NCI-H2171 (cell line): ENCODE results near the gene PDIA6.
"Not testable (repeated sequence)": the region's sequence is repeated elsewhere in the genome, so short reads cannot be mapped to it uniquely, and the experiment has no call there.

Experiments used
- DNase-seq: peaks from one replicate; lab custom pipeline; 2025; lab: John Stamatoyannopoulos, UW

PDIA6 gene

GRCh38 chr2:10833021-10833420 lies 20.4 kb upstream of the PDIA6 start:
- DNase-seq: no peak

DNA sequence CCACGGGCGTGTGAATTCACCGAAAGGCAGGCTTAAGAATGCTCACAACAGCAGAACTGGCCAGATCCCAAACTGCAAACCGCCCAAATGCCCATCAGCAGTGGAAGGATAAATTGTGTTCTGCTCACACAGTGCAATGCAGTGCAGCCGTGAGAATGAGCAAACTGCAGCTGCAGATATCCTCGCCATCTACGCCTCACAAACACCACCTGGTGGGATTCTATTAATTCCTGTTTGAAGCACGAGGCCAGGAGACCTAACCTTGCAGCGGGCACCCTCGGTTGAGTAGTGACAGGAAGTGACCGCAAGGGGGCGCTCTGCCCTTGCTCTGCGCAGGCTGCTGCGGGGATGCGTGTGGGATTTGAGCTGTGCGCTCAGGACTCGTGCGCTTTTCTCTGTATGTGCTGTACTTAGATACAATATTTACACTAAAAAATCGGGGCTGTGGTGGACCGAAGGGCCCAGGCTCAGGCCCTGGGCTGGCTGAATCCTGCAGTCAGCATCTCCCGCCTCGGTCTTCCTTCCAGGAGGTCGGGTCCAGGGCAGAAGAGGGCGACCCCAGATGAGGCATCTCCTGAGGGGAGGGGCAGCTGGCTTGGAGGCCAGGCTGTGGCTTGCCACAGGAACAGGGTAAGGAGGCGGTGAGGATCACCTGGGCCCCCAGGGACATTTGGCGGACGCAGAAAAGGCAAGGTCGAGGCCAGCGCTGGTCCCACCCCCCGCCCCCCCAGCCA lies 19.8 kb upstream of the PDIA6 start:
- peak; percentile 91 for DNase-seq

GRCh38 chr2:10831400-10831985 lies 18.9 kb upstream of the PDIA6 start:
- no peak for DNase-seq

DNA sequence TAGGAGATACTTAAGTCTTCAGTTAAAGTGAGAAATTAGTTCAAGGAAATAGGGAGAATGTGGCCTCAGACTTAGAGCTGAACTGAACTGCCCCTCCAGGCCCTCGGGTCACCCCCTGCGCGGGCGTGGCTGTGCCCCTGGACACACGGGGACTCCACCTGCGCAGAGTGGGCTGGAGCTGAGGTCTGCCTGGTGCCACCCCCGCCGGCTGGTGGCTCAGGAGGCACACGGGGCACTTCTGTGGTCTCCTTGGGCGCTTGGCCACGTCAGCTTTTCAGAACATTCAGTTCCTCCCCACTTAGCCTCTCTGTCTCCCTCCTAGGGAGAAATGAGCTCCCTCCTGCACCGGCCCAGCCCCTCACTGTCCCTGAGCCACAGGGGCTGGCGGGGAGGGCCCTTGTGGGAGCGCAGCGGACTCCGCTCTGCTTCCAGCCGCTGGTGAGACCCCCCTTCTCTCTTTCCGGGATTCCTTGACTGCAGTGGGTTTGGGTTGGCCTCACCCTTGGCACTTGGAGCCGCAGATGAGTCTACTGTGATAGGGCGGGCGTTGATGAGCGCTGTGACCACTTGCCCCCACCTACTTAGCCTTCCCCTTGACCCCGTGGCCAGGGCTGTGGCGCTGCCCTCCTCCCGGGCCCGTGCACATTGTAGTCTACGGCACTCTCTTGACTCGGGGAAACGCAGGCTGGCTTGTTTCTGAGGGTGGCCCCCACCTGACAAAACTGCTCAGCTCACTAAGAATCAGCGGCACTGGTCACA lies 18.2 kb upstream of the PDIA6 start:
- DNase-seq: no peak

DNA sequence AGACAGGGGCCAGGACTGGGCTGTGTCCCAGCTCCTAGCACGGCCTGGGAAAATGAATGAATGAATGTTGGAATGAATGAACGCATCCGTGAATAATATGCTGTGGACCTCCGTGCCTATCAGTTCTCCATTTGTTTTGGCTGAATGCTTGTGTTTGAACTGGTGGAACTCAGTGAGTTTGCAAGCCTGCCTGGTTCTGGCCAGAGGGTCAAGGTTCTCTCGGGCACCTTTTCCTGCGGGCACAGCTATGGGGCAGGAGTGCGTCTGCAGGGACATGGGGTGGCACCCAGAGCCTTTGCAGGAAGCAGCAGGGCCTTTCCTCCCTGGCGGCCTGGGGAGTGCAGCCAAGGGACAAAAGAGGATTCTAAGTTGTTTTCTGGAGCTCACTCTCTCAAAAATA lies 17.6 kb upstream of the PDIA6 start:
- DNase-seq: no peak

DNA sequence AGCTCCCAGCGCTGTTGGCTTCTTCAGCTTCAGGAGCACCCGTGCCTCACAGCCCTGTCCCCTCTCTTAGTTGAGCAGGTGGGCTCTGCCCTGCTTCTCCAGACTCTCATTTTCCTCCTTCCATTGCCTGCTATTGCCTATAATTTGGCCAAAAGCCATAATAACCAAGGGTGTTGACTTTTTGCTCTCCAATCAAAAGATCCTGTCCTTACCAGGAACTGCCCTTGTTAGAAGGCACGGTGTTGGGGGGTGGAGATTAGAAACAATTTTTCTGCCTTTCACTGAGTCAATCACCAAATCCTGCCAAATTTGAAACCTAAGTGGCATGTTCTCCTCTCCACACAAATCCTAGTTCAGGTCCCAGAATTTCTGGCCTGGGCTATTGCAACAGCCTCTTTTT lies 16.7 kb upstream of the PDIA6 start:
- no peak for DNase-seq

- no peak for DNase-seq
Observed at GRCh38 chr2:10828346-10828745, 15.8 kb upstream of the PDIA6 start.

GRCh38 chr2:10826625-10827024 lies 14.0 kb upstream of the PDIA6 start:
- DNase-seq: no peak

GRCh38 chr2:10826026-10826425 lies 13.4 kb upstream of the PDIA6 start:
- no peak for DNase-seq

GRCh38 chr2:10824191-10824590 lies 11.6 kb upstream of the PDIA6 start:
- DNase-seq: no peak

- DNase-seq: no peak
Observed at GRCh38 chr2:10820978-10821695, 8.6 kb upstream of the PDIA6 start.

GRCh38 chr2:10820562-10820961 lies 8.0 kb upstream of the PDIA6 start:
- DNase-seq: no peak

DNA sequence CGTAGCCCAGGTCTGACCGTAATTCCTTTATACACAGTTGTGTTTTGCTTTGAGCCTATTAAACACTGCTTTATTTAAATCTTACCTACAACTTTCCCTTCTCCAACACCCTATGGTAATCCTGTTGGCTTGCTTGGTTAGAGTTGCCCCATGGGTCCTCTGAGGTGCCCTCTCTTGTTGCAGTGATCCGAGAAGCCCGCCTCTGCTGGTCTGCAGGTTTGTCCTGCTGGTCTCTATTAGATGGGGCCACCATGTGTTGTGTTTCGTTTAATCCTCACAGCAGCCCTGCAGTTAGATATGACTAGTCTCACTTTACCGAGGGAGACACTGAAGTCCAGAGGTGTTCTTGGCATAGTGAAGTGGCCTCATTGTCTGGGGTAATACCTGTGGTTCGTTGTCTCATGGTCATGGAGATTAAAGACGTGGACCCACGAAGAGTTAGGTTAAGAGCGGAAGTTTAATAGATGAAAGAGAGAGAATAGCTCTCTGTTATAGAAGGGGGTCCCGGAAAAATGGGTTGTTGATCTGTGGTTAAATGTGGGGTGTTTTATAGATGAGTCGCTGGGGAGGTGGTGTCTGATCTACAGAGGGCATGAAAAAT lies 7.2 kb upstream of the PDIA6 start:
- DNase-seq: no peak

GRCh38 chr2:10818984-10819383 lies 6.4 kb upstream of the PDIA6 start:
- DNase-seq: no peak

GRCh38 chr2:10818305-10818704 lies 5.7 kb upstream of the PDIA6 start:
- DNase-seq: not testable (repeated sequence)

- DNase-seq: no peak
Observed at GRCh38 chr2:10817413-10817812, 4.8 kb upstream of the PDIA6 start.

DNA sequence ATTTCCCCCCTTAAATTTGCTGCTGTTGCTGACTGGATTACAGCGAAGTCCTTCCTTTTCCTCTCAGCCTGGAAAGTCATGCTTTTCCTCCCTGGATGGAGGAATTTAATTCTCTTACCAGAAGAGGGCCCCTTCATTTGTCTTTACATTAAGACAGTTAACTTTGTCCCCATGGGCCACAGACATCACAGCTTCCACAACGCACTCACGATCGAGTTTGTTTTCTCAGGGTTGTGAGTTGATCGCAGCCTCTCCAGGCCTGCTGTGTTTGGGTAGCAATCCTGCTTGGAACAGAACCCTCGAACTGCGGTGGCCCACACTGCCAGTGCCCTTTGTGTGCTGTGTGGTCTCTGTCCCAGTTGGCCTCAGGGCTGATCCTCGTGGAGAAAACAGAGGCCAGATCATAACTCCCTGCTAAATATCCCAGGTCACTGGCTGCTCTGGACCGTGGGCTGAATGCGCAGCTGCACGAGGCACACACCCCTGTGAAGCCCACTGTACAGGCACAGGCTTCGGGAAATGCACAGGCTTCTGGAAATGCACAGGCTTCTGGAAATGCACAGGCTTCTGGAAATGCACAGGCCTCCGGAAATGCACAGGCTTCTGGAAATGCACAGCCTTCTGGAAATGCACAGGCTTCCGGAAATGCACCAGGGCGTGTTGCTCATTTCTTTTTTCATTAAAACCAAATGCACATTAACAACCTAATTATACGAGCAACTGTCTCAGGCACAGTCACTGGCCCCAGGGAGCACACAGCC lies 2.2 kb upstream of the PDIA6 start:
- no peak for DNase-seq

- DNase-seq: no peak
Observed at GRCh38 chr2:10814142-10814541, 1.6 kb upstream of the PDIA6 start.

GRCh38 chr2:10813163-10814138 lies 866 bp upstream of the PDIA6 start:
- not testable (repeated sequence) for DNase-seq

DNA sequence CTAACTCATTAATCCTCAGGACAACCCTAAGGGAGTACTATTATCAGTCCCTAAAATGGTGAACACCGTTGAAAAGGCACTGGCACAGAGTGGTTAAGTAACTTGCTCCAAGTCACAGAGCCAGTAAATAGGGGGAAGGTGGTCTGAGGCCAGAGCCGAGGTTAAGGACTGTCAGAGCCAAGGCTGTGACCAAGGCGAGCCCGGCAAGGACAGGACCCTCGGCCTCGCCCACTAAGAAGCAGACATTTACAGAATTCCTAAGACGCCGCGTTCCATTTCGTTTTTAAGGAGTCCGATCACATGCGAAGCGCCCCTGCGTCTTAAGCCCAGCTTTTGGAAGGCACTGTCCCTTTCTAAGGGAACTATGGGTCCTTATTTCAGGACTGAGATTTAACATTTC lies 1.1 kb downstream of the PDIA6 start:
- no peak for DNase-seq
